Progenitor cell of endocrine pancreas (in vitro differentiated cells): ENCODE data around the gene ARL14EPL. TPM values are rescaled to one million over a fixed set of nuclear protein-coding genes. Genes with fewer than 3 reads are reported as not detected.

Source experiments
- DNase-seq: peaks from one replicate; pipeline ENCODE4 v3.0.0; 2021; ENCODE audit warnings: low spot score; ENCODE audit not compliant: unreplicated experiment
- H3K27ac Mint-ChIP-seq: 2 replicates; pipeline ENCODE4 v1.8.0; 2021; ENCODE audit warnings: mild to moderate bottlenecking, moderate library complexity, mixed read lengths
- H3K27me3 Mint-ChIP-seq: 2 replicates; pipeline ENCODE4 v1.8.0; 2021; ENCODE audit warnings: mixed read lengths
- H3K36me3 Mint-ChIP-seq: 2 replicates; pipeline ENCODE4 v1.8.0; 2022; ENCODE audit warnings: mixed read lengths; ENCODE audit not compliant: insufficient read depth
- H3K4me1 Mint-ChIP-seq: 2 replicates; pipeline ENCODE4 v1.8.0; 2021; ENCODE audit warnings: low read depth, mixed read lengths
- H3K4me3 Mint-ChIP-seq: 2 replicates; pipeline ENCODE4 v1.8.0; 2021; ENCODE audit warnings: low read depth, mild to moderate bottlenecking, moderate library complexity, mixed read lengths
- H3K9me3 Mint-ChIP-seq: 2 replicates; pipeline ENCODE4 v1.8.0; 2021; ENCODE audit warnings: low read depth, mixed read lengths
- long read RNA-seq: library from polyadenylated mRNA; unstranded; transcript quantifications from one replicate; pipeline ENCODE4 v2.0.0, GENCODE V29; 2020
- total RNA-seq: library from RNA; stranded (reverse); gene quantifications from 2 replicates; pipeline ENCODE4 v1.2.1, GENCODE V29; 2021
- TF ChIP-seq, protein P1 (sequence below): fragments of 200-600 bp; sonication (generic); IDR thresholded peaks from one replicate; pipeline ENCODE4 v1.5.0; 2021; ENCODE audit warnings: antibody characterized with exemption, mild to moderate bottlenecking; ENCODE audit not compliant: unreplicated experiment

Gene ARL14EPL
- total RNA-seq, result not detected in 2 replicates
- long read RNA-seq, result 0 reads

GRCh38 chr5:116032094-116032517 is at the start of gene ARL14EPL:
TSS of gene ARL14EPL (plus strand) at chr5:116032472. CDS start at chr5:116051466, 18,994 bp downstream.
- H3K4me3 Mint-ChIP-seq, result no peak within 1 kb of the TSS
- H3K9me3 Mint-ChIP-seq, result no peaks in the 10 kb centered on the region
- peak within 1 kb of the TSS; percentile 29 for H3K27ac Mint-ChIP-seq
- DNase-seq, result no peak
- TF ChIP-seq, protein P1, sequence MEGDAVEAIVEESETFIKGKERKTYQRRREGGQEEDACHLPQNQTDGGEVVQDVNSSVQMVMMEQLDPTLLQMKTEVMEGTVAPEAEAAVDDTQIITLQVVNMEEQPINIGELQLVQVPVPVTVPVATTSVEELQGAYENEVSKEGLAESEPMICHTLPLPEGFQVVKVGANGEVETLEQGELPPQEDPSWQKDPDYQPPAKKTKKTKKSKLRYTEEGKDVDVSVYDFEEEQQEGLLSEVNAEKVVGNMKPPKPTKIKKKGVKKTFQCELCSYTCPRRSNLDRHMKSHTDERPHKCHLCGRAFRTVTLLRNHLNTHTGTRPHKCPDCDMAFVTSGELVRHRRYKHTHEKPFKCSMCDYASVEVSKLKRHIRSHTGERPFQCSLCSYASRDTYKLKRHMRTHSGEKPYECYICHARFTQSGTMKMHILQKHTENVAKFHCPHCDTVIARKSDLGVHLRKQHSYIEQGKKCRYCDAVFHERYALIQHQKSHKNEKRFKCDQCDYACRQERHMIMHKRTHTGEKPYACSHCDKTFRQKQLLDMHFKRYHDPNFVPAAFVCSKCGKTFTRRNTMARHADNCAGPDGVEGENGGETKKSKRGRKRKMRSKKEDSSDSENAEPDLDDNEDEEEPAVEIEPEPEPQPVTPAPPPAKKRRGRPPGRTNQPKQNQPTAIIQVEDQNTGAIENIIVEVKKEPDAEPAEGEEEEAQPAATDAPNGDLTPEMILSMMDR, result peak; percentile 13
- no peaks in the 10 kb centered on the region for H3K4me1 Mint-ChIP-seq
- H3K36me3 Mint-ChIP-seq, result no peaks in the 10 kb centered on the region
- H3K27me3 Mint-ChIP-seq, result peaks cover 3% of the 10 kb centered on the region

DNA sequence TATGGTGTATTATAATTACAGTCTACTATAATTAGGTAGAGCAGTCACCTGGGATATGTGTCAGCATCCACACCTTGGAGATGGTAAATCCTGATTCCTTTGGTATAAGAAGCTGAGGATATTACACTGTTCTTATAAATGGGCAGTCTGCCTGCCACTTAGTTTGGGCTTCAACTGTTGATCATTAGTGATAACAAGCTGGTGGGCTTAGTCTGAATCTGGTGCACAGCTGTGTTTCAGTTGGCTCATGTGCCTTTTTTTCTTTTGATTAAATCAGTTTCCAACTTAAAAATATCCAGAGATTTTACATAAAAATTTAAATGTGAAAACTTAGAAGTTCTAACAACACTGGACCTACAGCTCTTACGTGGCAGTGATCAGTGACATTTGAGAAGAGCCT is 48.8 kb upstream of the ARL14EPL start:
- H3K27ac Mint-ChIP-seq, result no peak overlapping the region
- no peak overlapping the region for H3K4me3 Mint-ChIP-seq
- H3K27me3 Mint-ChIP-seq, result no peaks in the 10 kb centered on the region
- no peaks in the 10 kb centered on the region for H3K9me3 Mint-ChIP-seq
- TF ChIP-seq, protein P1, result no peak
- H3K4me1 Mint-ChIP-seq, result peaks cover 2% of the 10 kb centered on the region
- H3K36me3 Mint-ChIP-seq, result no peaks in the 10 kb centered on the region
- no peak for DNase-seq

DNA sequence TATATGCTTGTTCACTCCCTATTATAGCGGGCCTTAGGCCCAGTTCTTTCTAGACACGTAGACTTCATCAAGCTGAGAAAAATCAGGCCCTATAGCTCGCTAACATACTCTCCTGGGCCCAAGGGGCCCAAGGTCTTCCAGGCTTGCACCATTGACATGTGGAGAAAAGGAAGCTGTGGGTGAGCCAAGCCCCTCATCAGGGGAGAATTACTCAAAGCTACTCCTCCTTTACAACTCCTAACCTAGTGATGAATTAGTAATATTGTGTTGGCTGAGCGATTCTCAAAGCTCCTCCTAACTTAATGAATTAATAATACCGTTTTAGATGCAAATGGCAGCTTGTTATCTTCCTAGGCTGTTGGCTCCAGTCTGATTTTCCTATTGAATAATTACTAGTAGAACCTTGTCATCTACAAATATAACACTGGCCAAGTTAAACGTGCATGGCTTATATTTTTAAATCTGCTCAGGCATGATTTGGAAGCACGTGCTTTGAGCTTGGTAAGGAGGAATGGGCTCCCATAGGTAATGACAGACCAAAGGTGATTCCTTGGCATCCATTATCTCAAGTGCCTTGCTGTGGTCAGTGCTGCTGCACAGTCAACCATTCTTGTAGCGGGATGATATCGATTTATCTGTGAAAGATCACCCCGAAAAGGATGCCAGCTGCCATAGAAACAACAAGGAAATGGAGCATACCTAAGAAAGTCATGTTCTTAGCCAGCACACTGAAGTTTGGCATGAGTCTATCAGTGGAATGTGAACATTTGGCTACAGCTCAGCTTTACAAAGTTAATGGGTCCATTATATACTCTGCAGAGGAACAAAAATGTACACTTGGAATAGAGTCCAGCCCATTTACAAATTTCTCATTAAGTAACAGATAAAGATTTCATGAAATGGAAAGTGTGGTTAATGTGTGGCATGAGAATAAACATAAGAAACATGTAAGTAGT is 46.2 kb upstream of the ARL14EPL start:
- H3K36me3 Mint-ChIP-seq, result no peaks in the 10 kb centered on the region
- DNase-seq, result no peak
- no peaks in the 10 kb centered on the region for H3K27me3 Mint-ChIP-seq
- peaks cover 2% of the 10 kb centered on the region for H3K4me1 Mint-ChIP-seq
- no peak overlapping the region for H3K27ac Mint-ChIP-seq
- TF ChIP-seq, protein P1, result no peak
- H3K9me3 Mint-ChIP-seq, result no peaks in the 10 kb centered on the region
- no peak overlapping the region for H3K4me3 Mint-ChIP-seq

GRCh38 chr5:115988002-115988401 is 44.3 kb upstream of the ARL14EPL start:
- Mint-ChIP-seq H3K4me3 (no peak overlapping the region), H3K36me3 (no peaks in the 10 kb centered on the region), H3K27ac (no peak overlapping the region), H3K27me3 (no peaks in the 10 kb centered on the region), H3K9me3 (no peaks in the 10 kb centered on the region), H3K4me1 (peaks cover 3% of the 10 kb centered on the region)
- DNase-seq, result no peak
- TF ChIP-seq, protein P1, result no peak

DNA sequence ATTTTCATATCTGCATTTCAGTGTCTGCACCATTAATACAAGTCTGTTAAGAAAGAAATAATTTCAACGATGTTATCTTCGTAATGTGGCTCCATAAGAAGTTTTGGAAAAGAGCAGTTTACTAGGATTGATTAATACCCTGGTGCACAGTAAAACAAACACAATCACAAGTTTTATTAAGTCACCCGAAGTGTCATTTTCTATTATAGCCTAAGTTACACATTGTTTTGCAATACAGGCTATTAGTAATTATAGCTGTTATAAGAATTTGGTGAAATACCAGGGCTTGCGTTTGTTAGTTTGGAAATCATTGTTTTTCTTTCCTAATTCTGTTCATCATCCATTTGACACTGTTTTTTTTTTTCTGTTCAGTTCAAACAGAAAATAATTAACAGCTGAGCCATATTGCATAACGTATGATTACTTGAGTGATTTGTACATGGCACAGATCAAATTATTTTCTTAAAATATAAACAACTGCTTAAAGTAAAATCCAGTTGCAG is 39.4 kb upstream of the ARL14EPL start:
- Mint-ChIP-seq H3K27me3 (no peaks in the 10 kb centered on the region), H3K27ac (no peak overlapping the region), H3K4me1 (peaks cover 1% of the 10 kb centered on the region), H3K36me3 (no peaks in the 10 kb centered on the region), H3K4me3 (no peak overlapping the region), H3K9me3 (no peaks in the 10 kb centered on the region)
- no peak for DNase-seq
- TF ChIP-seq, protein P1, result no peak
